ENCODE results near the gene DRD1.
A peak's percentile ranks its signal among the peaks of the same experiment; 100 is the strongest.

The DRD1 gene

DNA sequence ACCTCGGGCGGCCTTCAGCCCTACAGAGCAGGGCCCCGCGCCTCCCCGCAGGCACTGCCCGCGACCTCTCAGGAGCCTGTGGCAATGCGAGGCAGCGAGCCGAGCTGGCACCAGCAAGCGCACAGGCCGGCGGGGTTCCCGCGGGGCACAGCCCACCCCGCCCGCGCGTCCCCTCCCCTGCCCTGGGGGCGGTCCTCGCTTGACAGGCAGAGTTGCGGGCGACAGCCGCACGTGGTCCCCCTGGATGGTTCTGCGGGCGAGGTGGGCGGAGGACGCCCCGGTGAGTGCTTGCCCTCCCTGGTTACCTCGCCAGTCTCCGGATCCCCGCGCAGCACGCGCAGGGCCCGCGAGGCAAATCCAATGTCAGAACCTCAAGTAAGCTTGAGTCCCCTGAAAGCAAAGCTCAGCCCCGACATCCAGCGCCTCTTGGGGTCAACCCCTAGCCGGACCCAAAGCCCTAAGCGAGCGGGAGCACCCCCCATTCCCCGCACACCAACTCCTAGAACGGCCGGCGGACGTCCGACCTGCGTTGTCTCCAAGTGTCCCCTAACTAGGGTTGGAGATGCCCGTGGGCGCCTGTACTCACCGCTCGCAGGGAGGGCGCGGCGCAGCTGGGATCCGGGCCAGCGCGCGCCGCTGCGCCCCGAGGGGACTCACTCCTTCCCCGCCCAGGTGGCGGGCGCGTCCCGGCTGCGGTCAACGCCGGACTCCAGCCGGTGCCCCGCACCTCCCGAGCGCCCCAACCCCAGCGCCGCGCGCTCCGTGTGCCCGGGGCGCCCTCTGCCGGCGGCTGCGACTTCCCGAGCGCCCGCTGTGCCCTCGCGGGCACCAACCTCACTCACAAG, at the start of gene DRD1:
TSS of gene DRD1 (minus strand) at position 123 of the 845 bp plus-strand sequence. CDS start 1,083 bp downstream, outside the sequence.
- TF ChIP-seq, protein P1, sequence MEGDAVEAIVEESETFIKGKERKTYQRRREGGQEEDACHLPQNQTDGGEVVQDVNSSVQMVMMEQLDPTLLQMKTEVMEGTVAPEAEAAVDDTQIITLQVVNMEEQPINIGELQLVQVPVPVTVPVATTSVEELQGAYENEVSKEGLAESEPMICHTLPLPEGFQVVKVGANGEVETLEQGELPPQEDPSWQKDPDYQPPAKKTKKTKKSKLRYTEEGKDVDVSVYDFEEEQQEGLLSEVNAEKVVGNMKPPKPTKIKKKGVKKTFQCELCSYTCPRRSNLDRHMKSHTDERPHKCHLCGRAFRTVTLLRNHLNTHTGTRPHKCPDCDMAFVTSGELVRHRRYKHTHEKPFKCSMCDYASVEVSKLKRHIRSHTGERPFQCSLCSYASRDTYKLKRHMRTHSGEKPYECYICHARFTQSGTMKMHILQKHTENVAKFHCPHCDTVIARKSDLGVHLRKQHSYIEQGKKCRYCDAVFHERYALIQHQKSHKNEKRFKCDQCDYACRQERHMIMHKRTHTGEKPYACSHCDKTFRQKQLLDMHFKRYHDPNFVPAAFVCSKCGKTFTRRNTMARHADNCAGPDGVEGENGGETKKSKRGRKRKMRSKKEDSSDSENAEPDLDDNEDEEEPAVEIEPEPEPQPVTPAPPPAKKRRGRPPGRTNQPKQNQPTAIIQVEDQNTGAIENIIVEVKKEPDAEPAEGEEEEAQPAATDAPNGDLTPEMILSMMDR (IDR thresholded peaks at IDR 0.05; ENCODE audit: insufficient read depth, low read length, poor library complexity, severe bottlenecking) = peak; percentile 31
- peak; percentile 38 for DNase-seq (ENCODE audit: extremely low read depth, insufficient read length)
- Histone ChIP-seq H3K4me3 (replicated peaks; ENCODE audit: low read depth, low read length) (no peak within 1 kb of the TSS), H3K27me3 (replicated peaks; ENCODE audit: control insufficient read depth, insufficient read depth, low read length) (no peaks in the 10 kb centered on the region; the same call in 1 of the 2 replicates), H3K36me3 (ENCODE audit: control insufficient read depth, insufficient read depth, low read length) (no peaks in the 10 kb centered on the region)

DNA sequence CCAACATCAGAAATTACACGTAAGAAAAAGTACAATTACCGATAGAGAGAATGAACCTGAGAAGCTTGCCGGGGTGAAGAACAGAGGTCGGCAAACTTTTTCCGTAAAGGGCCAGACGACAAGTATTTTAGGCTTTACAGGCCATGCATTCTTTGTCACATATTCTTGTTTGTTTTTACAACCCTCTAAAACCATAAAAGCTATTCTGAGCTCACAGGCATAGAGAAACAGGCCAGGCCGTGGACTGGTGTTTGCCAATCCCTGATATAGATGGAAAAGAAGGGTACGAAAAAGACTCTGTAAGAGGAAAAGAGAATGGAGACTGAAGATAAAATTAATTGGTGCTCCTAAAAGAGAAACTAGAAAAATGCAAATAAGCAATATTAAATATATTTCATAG, 49.7 kb upstream of the DRD1 start:
- TF ChIP-seq, protein P1 (IDR thresholded peaks at IDR 0.05; ENCODE audit: insufficient read depth, low read length, poor library complexity, severe bottlenecking) = no peak
- no peak for DNase-seq (ENCODE audit: extremely low read depth, insufficient read length)
- Histone ChIP-seq H3K36me3 (ENCODE audit: control insufficient read depth, insufficient read depth, low read length) (peaks cover 6% of the 10 kb centered on the region), H3K27me3 (replicated peaks; ENCODE audit: control insufficient read depth, insufficient read depth, low read length) (no peaks in the 10 kb centered on the region), H3K4me3 (replicated peaks; ENCODE audit: low read depth, low read length) (no peak overlapping the region)

DNA sequence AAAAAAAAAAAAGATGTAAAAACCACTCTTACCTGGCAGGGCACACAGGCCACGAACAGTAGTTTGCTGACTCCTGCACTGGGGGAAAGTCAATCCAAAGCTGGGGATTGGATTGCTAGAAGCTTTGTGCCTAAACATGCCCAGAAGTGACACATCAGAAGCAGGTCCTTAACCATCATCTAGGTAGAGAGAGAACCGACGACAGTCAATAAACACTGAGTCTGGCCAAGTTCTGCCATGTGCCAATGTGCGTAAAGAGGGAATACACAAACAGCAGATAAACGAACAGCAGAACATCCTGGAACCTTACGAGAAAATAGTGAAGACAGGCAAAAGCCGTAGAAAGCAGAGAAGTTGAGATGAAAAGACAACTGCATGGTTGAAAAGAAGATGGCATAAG, 49.3 kb upstream of the DRD1 start:
- Histone ChIP-seq H3K36me3 (ENCODE audit: control insufficient read depth, insufficient read depth, low read length) (peaks cover 6% of the 10 kb centered on the region), H3K4me3 (replicated peaks; ENCODE audit: low read depth, low read length) (no peak overlapping the region), H3K27me3 (replicated peaks; ENCODE audit: control insufficient read depth, insufficient read depth, low read length) (no peaks in the 10 kb centered on the region)
- TF ChIP-seq, protein P1 (IDR thresholded peaks at IDR 0.05; ENCODE audit: insufficient read depth, low read length, poor library complexity, severe bottlenecking) = no peak
- no peak for DNase-seq (ENCODE audit: extremely low read depth, insufficient read length)

DNA sequence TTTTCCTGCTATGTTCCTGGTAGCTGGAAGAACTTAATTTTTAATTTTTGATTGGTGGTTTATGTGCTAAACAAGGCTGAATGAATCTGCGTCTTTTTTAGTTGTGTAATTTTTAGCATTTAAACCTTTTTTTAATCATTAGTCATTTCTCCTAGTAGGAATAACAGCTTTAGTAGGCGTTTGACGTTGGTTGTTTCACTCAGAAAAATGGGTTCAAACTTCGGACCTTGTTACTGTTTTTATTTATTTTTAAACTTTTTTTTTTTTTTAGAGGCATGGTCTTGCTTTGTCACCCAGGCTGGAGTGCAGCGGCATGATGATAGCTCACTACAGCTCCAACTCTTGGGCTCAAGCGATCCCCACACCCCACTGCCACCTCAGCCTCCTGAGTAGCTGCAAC, 47.2 kb upstream of the DRD1 start:
- Histone ChIP-seq H3K4me3 (replicated peaks; ENCODE audit: low read depth, low read length) (no peak overlapping the region), H3K27me3 (replicated peaks; ENCODE audit: control insufficient read depth, insufficient read depth, low read length) (no peaks in the 10 kb centered on the region), H3K36me3 (ENCODE audit: control insufficient read depth, insufficient read depth, low read length) (peaks cover 9% of the 10 kb centered on the region)
- no peak for DNase-seq (ENCODE audit: extremely low read depth, insufficient read length)
- TF ChIP-seq, protein P1 (IDR thresholded peaks at IDR 0.05; ENCODE audit: insufficient read depth, low read length, poor library complexity, severe bottlenecking) = no peak

DNA sequence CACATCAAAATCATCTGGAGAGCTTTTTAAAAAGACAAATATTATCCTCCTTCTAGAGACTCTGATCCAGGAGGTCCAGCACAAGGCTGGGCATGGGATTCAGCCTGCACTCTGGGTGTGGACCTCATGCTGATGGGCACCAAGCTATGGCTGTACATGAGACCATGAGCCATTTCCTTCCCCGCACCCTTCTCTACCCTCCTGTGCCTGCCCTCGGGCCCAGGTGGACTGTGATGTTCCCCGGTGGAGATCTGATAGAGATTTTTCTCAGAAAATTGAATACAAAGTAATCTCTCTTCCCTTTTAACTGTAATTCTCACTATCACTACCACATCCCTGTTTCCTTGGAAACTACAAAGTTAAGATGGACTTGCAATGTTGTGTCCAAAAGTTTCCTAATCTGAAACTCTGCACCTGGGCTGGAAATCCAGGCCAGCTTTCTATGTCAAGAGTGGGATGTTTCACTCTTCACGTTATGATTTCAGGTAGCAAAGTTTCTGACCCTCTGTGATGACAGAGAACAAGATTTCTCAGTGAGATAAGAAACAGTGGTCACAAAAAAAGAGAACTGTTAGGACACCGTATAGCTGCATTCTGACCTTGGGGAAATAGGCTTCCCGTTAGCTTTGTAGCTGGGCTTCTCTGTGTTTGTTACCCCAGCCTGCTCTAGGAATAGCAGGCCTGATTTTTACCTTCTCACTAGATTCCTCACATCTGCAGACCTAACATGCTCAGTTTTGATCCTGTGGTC, 45.9 kb upstream of the DRD1 start:
- no peak for DNase-seq (ENCODE audit: extremely low read depth, insufficient read length)
- TF ChIP-seq, protein P1 (IDR thresholded peaks at IDR 0.05; ENCODE audit: insufficient read depth, low read length, poor library complexity, severe bottlenecking) = no peak
- Histone ChIP-seq H3K36me3 (ENCODE audit: control insufficient read depth, insufficient read depth, low read length) (peaks cover 9% of the 10 kb centered on the region), H3K27me3 (replicated peaks; ENCODE audit: control insufficient read depth, insufficient read depth, low read length) (no peaks in the 10 kb centered on the region), H3K4me3 (replicated peaks; ENCODE audit: low read depth, low read length) (no peak overlapping the region)
